HCT116 (cell line): Measurements from ENCODE around the gene B3GALNT2. TPM values are rescaled to one million over a fixed set of nuclear protein-coding genes. Genes with fewer than 3 reads are reported as not detected.

Experiments
- ATAC-seq: fragments of 200-7000 bp; cut with Tn5 transposase; 2 replicates; pipeline ENCODE4 v1.9.1; 2020; ENCODE audit warnings: mild to moderate bottlenecking, moderate library complexity
- BruUV-seq: library from RNA; stranded (reverse); fragments of 400-500 nt; replicated peaks from 2 replicates; lab custom pipeline; 2021; lab: Mats Ljungman, UMichigan
- CTCF ChIA-PET: fragments of 300-600 bp; sonication (Branson Sonifier 250); formaldehyde crosslinking; loops from one replicate; lab custom pipeline; 2021; ENCODE audit warnings: antibody characterized with exemption; lab: Charles Lee
- POLR2A ChIA-PET: fragments of 300-600, 350-600 bp; sonication (Branson Sonifier 250); formaldehyde crosslinking; loops from one replicate; lab custom pipeline; 2021; ENCODE audit warnings: antibody characterized with exemption; lab: Charles Lee
- RAD21 ChIA-PET, 2 experiments: fragments of 300-600 bp; sonication (Branson Sonifier 250); formaldehyde crosslinking; loops; one replicate each; lab custom pipeline; 2023; ENCODE audit warnings: low total read pairs in 2 of 2; ENCODE audit not compliant: uncharacterized antibody in 2 of 2, unreplicated experiment in 2 of 2, low non-redundant PET in 1 of 2; lab: Charles Lee
- DNase-seq: peaks from one replicate; pipeline ENCODE4 v3.0.0-alpha.2; 2010; ENCODE audit warnings: low read depth, low spot score
- H2AFZ ChIP-seq: fragments of 200-600 bp; shearing (Covaris generic), sonication (generic); 2 replicates; pipeline ENCODE4 v1.6.1; 2017; ENCODE audit warnings: low read depth, mixed run types, mixed read lengths, antibody characterized with exemption, low read length; ENCODE audit not compliant: poor library complexity, severe bottlenecking
- H3K27ac ChIP-seq: 2 replicates; pipeline ENCODE4 v1.5.1; 2012; ENCODE audit warnings: low read depth, low read length
- H3K27me3 ChIP-seq: fragments of 200-600 bp; sonication (generic); 2 replicates; pipeline ENCODE4 v1.6.1; 2016; ENCODE audit warnings: mixed run types, low read length, mixed read lengths; ENCODE audit not compliant: insufficient read depth
- H3K36me3 ChIP-seq, 2 experiments: fragments of 200-500 bp in 1 of 2; fragments of 200-600 bp in 1 of 2; sonication (Bioruptor generic) in 1 of 2; sonication (generic) in 1 of 2; 2 replicates each; pipeline versions ENCODE4 v1.5.1 to v1.6.1; 2014 to 2016; ENCODE audit warnings: low read length in 2 of 2, inconsistent platforms in 1 of 2, mixed read lengths in 1 of 2, mixed run types in 1 of 2; ENCODE audit not compliant: insufficient read depth in 2 of 2, control insufficient read depth in 1 of 2
- H3K4me1 ChIP-seq, 2 experiments: fragments of 200-600 bp in 1 of 2; sonication (generic) in 1 of 2; 2 replicates each; pipeline versions ENCODE4 v1.5.1 to v1.6.1; 2012 to 2017; ENCODE audit warnings: low read length in 2 of 2, inconsistent platforms in 1 of 2, mild to moderate bottlenecking in 1 of 2, mixed read lengths in 1 of 2, mixed run types in 1 of 2, moderate library complexity in 1 of 2; ENCODE audit not compliant: insufficient read depth in 2 of 2, control insufficient read depth in 1 of 2
- H3K4me2 ChIP-seq: fragments of 200-600 bp; sonication (generic); 2 replicates; pipeline ENCODE4 v1.6.1; 2017; ENCODE audit warnings: mixed run types, low read length, mixed read lengths
- H3K4me3 ChIP-seq, 2 experiments: fragments of 200-600 bp in 1 of 2; sonication (generic) in 1 of 2; replicated peaks in 1 of 2; 2 replicates each; pipeline ENCODE4 v1.5.1; 2011 to 2016; ENCODE audit warnings: low read length in 2 of 2, control low read depth in 1 of 2, low read depth in 1 of 2, mild to moderate bottlenecking in 1 of 2, mixed read lengths in 1 of 2, mixed run types in 1 of 2
- H3K79me2 ChIP-seq: fragments of 200-600 bp; sonication (generic); 2 replicates; pipeline ENCODE4 v1.6.1; 2017; ENCODE audit warnings: mild to moderate bottlenecking, mixed run types, low read length, moderate library complexity, mixed read lengths; ENCODE audit not compliant: insufficient read depth
- H3K9ac ChIP-seq: fragments of 200-600 bp; sonication (generic); 2 replicates; pipeline ENCODE4 v1.6.1; 2016; ENCODE audit warnings: low read length, mixed read lengths
- H3K9me2 ChIP-seq: fragments of 200-600 bp; sonication (generic), shearing (Covaris generic); 2 replicates; pipeline ENCODE4 v1.6.1; 2017; ENCODE audit warnings: mixed run types, mild to moderate bottlenecking, moderate library complexity; ENCODE audit not compliant: insufficient read depth
- H3K9me3 ChIP-seq, 2 experiments: fragments of 200-500 bp in 1 of 2; fragments of 200-600 bp in 1 of 2; sonication (Bioruptor generic) in 1 of 2; sonication (generic) in 1 of 2; 2 replicates each; pipeline ENCODE4 v1.6.1; 2014 to 2017; ENCODE audit warnings: low read length in 2 of 2, mixed read lengths in 2 of 2, inconsistent platforms in 1 of 2, low read depth in 1 of 2, mild to moderate bottlenecking in 1 of 2, mixed run types in 1 of 2, moderate library complexity in 1 of 2; ENCODE audit not compliant: control insufficient read depth in 1 of 2, insufficient read depth in 1 of 2
- H4K20me1 ChIP-seq: fragments of 200-600 bp; sonication (generic), shearing (Covaris generic); 2 replicates; pipeline ENCODE4 v1.6.1; 2017; ENCODE audit warnings: mixed run types, mild to moderate bottlenecking, moderate library complexity; ENCODE audit not compliant: insufficient read depth
- ATF3 ChIP-seq: IDR thresholded peaks from 2 replicates; pipeline ENCODE4 v1.6.1; 2012
- CBX3 ChIP-seq: IDR thresholded peaks from 2 replicates; pipeline ENCODE4 v1.6.1; 2012; ENCODE audit warnings: low read depth
- CEBPB ChIP-seq: IDR thresholded peaks from 2 replicates; pipeline ENCODE4 v1.6.1; 2012; ENCODE audit warnings: low read depth
- ELF1 ChIP-seq: IDR thresholded peaks from 2 replicates; pipeline ENCODE4 v1.6.1; 2012; ENCODE audit warnings: low read depth, borderline replicate concordance
- JUND ChIP-seq: IDR thresholded peaks from 2 replicates; pipeline ENCODE4 v1.6.1; 2012
- POLR2A ChIP-seq: IDR thresholded peaks from 2 replicates; pipeline ENCODE4 v1.7.0; 2011; ENCODE audit warnings: borderline replicate concordance; ENCODE audit not compliant: insufficient read depth, insufficient read length; ENCODE audit errors: extremely low read depth
- SP1 ChIP-seq: IDR thresholded peaks from 2 replicates; pipeline ENCODE4 v1.6.1; 2012; ENCODE audit warnings: low read depth
- TCF7L2 ChIP-seq: IDR thresholded peaks from 2 replicates; pipeline ENCODE4 v1.7.0; 2011; ENCODE audit warnings: borderline replicate concordance, inconsistent platforms; ENCODE audit not compliant: insufficient read depth, insufficient read length; ENCODE audit errors: extremely low read depth
- ZNF274 ChIP-seq: fragments of 200-500 bp; sonication (Bioruptor generic); IDR thresholded peaks from 2 replicates; pipeline ENCODE4 v1.6.1; 2014; ENCODE audit warnings: mild to moderate bottlenecking, low read depth, low read length, inconsistent platforms
- intact Hi-C: fragments of 100-400 bp; cut with micrococcal nuclease; formaldehyde crosslinking; loops from 2 replicates; pipeline ENCODE4 v1.10.0; 2022
- total RNA-seq: library from RNA; stranded (reverse); gene quantifications from one replicate; pipeline ENCODE4 v1.2.1, GENCODE V29; 2021; ENCODE audit not compliant: unreplicated experiment
- TF ChIP-seq, protein P1 (sequence below), 3 experiments: fragments of 200-600 bp in 1 of 3; sonication (generic) in 1 of 3; IDR thresholded peaks in 2 of 3; conservative IDR thresholded peaks in 1 of 3; 2 replicates each; pipeline ENCODE4 v1.5.1; 2012 to 2017; ENCODE audit warnings: low read depth in 2 of 3, low read length in 2 of 3, antibody characterized with exemption in 1 of 3, borderline replicate concordance in 1 of 3, control low read depth in 1 of 3, mild to moderate bottlenecking in 1 of 3, mixed read lengths in 1 of 3, mixed run types in 1 of 3, moderate library complexity in 1 of 3; ENCODE audit not compliant: insufficient read depth in 1 of 3
- TF ChIP-seq, protein P2 (sequence below): IDR thresholded peaks from 2 replicates; pipeline ENCODE4 v1.6.1; 2012

B3GALNT2 gene
- total RNA-seq, 1 experiment from 2014 or later = 36.8 TPM

DNA sequence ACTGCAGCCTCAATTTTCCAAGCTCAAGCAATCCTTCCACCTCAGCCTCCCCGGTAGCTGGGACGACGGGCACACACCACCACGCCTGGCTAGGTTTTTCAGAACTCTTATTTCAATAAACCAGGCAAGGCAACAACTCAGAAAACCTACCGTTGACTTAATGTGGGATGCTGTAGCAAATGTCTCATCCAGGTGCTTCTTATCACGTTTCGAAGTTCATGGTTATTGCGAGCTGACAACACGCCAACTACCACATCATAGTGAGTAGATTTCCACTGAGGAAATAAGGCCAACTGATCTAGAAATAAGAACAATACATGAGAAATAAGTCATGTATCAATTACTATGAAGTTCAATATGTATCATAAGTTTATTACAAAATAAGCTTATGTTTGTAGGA lies 9.7 kb downstream of the B3GALNT2 start:
- Histone ChIP-seq H3K79me2 (peaks cover 56% of the 10 kb centered on the region), H2AFZ (no peak overlapping the region), H3K27me3 (no peaks in the 10 kb centered on the region), H4K20me1 (0 out of 2 replicates have a peak, but pooled peaks cover 3% of the 10 kb centered on the region), H3K27ac (no peak overlapping the region), H3K9me2 (no peaks in the 10 kb centered on the region), H3K4me2 (no peak overlapping the region), H3K4me1 (no peaks in the 10 kb centered on the region), H3K9ac (no peak overlapping the region), H3K9me3 (no peaks in the 10 kb centered on the region), H3K36me3 (peaks cover 12 to 21% of the 10 kb centered on the region in 2 experiments; a peak in 3 of 4 replicates), H3K4me3 (no peak overlapping the region)
- no peak for ATAC-seq
- TF ChIP-seq, protein P1, sequence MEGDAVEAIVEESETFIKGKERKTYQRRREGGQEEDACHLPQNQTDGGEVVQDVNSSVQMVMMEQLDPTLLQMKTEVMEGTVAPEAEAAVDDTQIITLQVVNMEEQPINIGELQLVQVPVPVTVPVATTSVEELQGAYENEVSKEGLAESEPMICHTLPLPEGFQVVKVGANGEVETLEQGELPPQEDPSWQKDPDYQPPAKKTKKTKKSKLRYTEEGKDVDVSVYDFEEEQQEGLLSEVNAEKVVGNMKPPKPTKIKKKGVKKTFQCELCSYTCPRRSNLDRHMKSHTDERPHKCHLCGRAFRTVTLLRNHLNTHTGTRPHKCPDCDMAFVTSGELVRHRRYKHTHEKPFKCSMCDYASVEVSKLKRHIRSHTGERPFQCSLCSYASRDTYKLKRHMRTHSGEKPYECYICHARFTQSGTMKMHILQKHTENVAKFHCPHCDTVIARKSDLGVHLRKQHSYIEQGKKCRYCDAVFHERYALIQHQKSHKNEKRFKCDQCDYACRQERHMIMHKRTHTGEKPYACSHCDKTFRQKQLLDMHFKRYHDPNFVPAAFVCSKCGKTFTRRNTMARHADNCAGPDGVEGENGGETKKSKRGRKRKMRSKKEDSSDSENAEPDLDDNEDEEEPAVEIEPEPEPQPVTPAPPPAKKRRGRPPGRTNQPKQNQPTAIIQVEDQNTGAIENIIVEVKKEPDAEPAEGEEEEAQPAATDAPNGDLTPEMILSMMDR (IDR thresholded peaks at IDR 0.05 in 2 of 3, conservative IDR thresholded peaks at IDR 0.05 in 1 of 3; ENCODE audit: borderline replicate concordance in 1 of 3, insufficient read depth in 1 of 3, low read depth in 2 of 3, low read length in 2 of 3) = no peak
- TF ChIP-seq TCF7L2 (no peak), ELF1 (no peak), CEBPB (no peak), JUND (no peak), SP1 (no peak), POLR2A (no peak), ATF3 (no peak), ZNF274 (no peak), CBX3 (no peak)
- TF ChIP-seq, protein P2, sequence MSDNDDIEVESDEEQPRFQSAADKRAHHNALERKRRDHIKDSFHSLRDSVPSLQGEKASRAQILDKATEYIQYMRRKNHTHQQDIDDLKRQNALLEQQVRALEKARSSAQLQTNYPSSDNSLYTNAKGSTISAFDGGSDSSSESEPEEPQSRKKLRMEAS = no peak
- DNase-seq = no peak
- ChIA-PET CTCF (interaction anchor here (1.3 kb wide), 1 partner anchor 10 kb away, joined by 3 read pairs; the partner anchor contains the start of gene B3GALNT2), RAD21 (no interaction called here), POLR2A (interaction anchor here (0.6 to 1.2 kb wide), 2 partner anchors 10 to 11 kb away, joined by 3 to 5 read pairs; partner anchors contain the start of gene B3GALNT2)
- intact Hi-C loops = no loop called here
- BruUV-seq = no TSS peak
